Neuronal stem cell (in vitro differentiated cells): ENCODE data around the gene RBM4B.

Experiments used
- DNase-seq: peaks from one replicate; pipeline ENCODE4 v3.0.0-alpha.2; 2013; ENCODE audit warnings: low spot score
- H2AFZ ChIP-seq: one replicate; pipeline ENCODE4 v1.6.1; 2013; ENCODE audit warnings: mild to moderate bottlenecking, low read length, inconsistent platforms
- H2AK5ac ChIP-seq: 2 replicates; pipeline ENCODE4 v1.6.1; 2013; ENCODE audit warnings: low read depth, mild to moderate bottlenecking, inconsistent platforms, low read length, moderate library complexity, mixed read lengths
- H2BK120ac ChIP-seq: 2 replicates; pipeline ENCODE4 v1.6.1; 2013; ENCODE audit warnings: low read depth, mild to moderate bottlenecking, inconsistent platforms, low read length, moderate library complexity, mixed read lengths
- H2BK12ac ChIP-seq: one replicate; pipeline ENCODE4 v1.6.1; 2013; ENCODE audit warnings: low read length, inconsistent platforms
- H2BK15ac ChIP-seq: 2 replicates; pipeline ENCODE4 v1.6.1; 2013; ENCODE audit warnings: mild to moderate bottlenecking, low read length, inconsistent platforms, mixed read lengths
- H2BK5ac ChIP-seq: one replicate; pipeline ENCODE4 v1.6.1; 2013; ENCODE audit warnings: inconsistent platforms, mild to moderate bottlenecking, low read length, moderate library complexity
- H3K14ac ChIP-seq: one replicate; pipeline ENCODE4 v1.6.1; 2013; ENCODE audit warnings: low read length, inconsistent platforms
- H3K18ac ChIP-seq: 2 replicates; pipeline ENCODE4 v1.6.1; 2013; ENCODE audit warnings: low read length, inconsistent platforms
- H3K23ac ChIP-seq: 2 replicates; pipeline ENCODE4 v1.6.1; 2013; ENCODE audit warnings: low read depth, mild to moderate bottlenecking, mixed read lengths, low read length, inconsistent platforms; ENCODE audit not compliant: poor library complexity
- H3K27ac ChIP-seq: replicated peaks from 3 replicates; pipeline ENCODE4 v1.5.1; 2013; ENCODE audit warnings: low read length, inconsistent platforms
- H3K27me3 ChIP-seq, 3 experiments: 2 replicates each; pipeline ENCODE4 v1.6.1; 2013; ENCODE audit warnings: low read length in 3 of 3, mild to moderate bottlenecking in 2 of 3, inconsistent platforms in 1 of 3, low read depth in 1 of 3, mixed read lengths in 1 of 3, moderate library complexity in 1 of 3; ENCODE audit not compliant: control insufficient read depth in 3 of 3, insufficient read depth in 3 of 3
- H3K36me3 ChIP-seq, 2 donors: replicated peaks in 1 of 2; 2 replicates each; pipeline ENCODE4 v1.6.1; 2013; ENCODE audit warnings: low read length in 2 of 2; ENCODE audit not compliant: control insufficient read depth in 2 of 2, insufficient read depth in 2 of 2
- H3K4ac ChIP-seq: 2 replicates; pipeline ENCODE4 v1.6.1; 2013; ENCODE audit warnings: inconsistent platforms, mild to moderate bottlenecking, low read length, moderate library complexity
- H3K4me1 ChIP-seq, 2 donors: 1 replicate in 1 of 2; 2 replicates in 1 of 2; pipeline ENCODE4 v1.6.1; 2013; ENCODE audit warnings: low read length in 2 of 2, low read depth in 1 of 2; ENCODE audit not compliant: control insufficient read depth in 2 of 2, insufficient read depth in 1 of 2
- H3K4me2 ChIP-seq: one replicate; pipeline ENCODE4 v1.6.1; 2013; ENCODE audit warnings: mild to moderate bottlenecking, low read length, inconsistent platforms; ENCODE audit not compliant: insufficient read depth, poor library complexity, severe bottlenecking
- H3K4me3 ChIP-seq, 2 donors: 2 replicates each; pipeline ENCODE4 v1.5.1; 2013; ENCODE audit warnings: low read length in 2 of 2, mild to moderate bottlenecking in 2 of 2, inconsistent platforms in 1 of 2, moderate library complexity in 1 of 2
- H3K79me1 ChIP-seq: one replicate; pipeline ENCODE4 v1.6.1; 2013; ENCODE audit warnings: low read depth, mild to moderate bottlenecking, inconsistent platforms, low read length, moderate library complexity
- H3K9ac ChIP-seq: one replicate; pipeline ENCODE4 v1.6.1; 2013; ENCODE audit warnings: mild to moderate bottlenecking, low read depth, low read length, inconsistent platforms; ENCODE audit not compliant: poor library complexity
- H3K9me3 ChIP-seq, 2 donors: replicated peaks in 1 of 2; 2 replicates each; pipeline versions ENCODE3 to v1.6.1; 2013; ENCODE audit warnings: low read length in 2 of 2, mild to moderate bottlenecking in 2 of 2, inconsistent platforms in 1 of 2, low read depth in 1 of 2, mixed read lengths in 1 of 2, moderate library complexity in 1 of 2; ENCODE audit not compliant: control insufficient read depth in 2 of 2, insufficient read depth in 1 of 2
- H4K8ac ChIP-seq: one replicate; pipeline ENCODE4 v1.6.1; 2013; ENCODE audit warnings: low read depth, mild to moderate bottlenecking, inconsistent platforms, low read length, moderate library complexity
- H4K91ac ChIP-seq: one replicate; pipeline ENCODE4 v1.6.1; 2013; ENCODE audit warnings: low read length, low read depth, mild to moderate bottlenecking, inconsistent platforms; ENCODE audit not compliant: poor library complexity
- WGBS, 2 donors: extraction: QIAGEN DNeasy Blood & Tissue Kit; methylation state at CpG; one replicate each; pipeline ENCODE4 v1.1.7; 2013; ENCODE audit warnings: missing lambda C conversion rate in 2 of 2, mixed read lengths in 1 of 2; ENCODE audit not compliant: insufficient read length in 2 of 2, insufficient replicate concordance in 1 of 2; ENCODE audit errors: extremely low coverage in 2 of 2; 5-methylcytosine and 5-hydroxymethylcytosine counted together

The RBM4B gene

GRCh38 chr11:66686100-66686785 lies 8.6 kb upstream of the RBM4B start:
- no peak overlapping the region for H3K4me3 ChIP-seq
- no CpG with 5 or more reads among the region's 15 CpGs for WGBS, 2 donors
- no peak overlapping the region for H3K4ac ChIP-seq
- H3K27ac ChIP-seq = no peak overlapping the region
- no peak overlapping the region for H4K8ac ChIP-seq
- no peaks in the 10 kb centered on the region for H3K4me1 ChIP-seq
- no peak for DNase-seq
- H3K9ac ChIP-seq = peak overlapping the region; percentile 44
- H3K4me2 ChIP-seq = no peak overlapping the region
- H3K18ac ChIP-seq = no peak overlapping the region
- H2BK5ac ChIP-seq = no peak overlapping the region
- no peak overlapping the region for H2BK12ac ChIP-seq
- no peak overlapping the region for H2BK15ac ChIP-seq
- no peak overlapping the region for H2AFZ ChIP-seq
- peaks cover 0 to 2% of the 10 kb centered on the region in 2 donors for H3K9me3 ChIP-seq
- no peaks in the 10 kb centered on the region for H3K27me3 ChIP-seq
- no peak overlapping the region for H4K91ac ChIP-seq
- H2BK120ac ChIP-seq = no peak overlapping the region
- no peak overlapping the region for H3K14ac ChIP-seq
- no peak overlapping the region for H3K23ac ChIP-seq
- peaks cover 2% of the 10 kb centered on the region for H3K79me1 ChIP-seq
- no peak overlapping the region for H2AK5ac ChIP-seq
- H3K36me3 ChIP-seq = peaks cover 44 to 66% of the 10 kb centered on the region in 2 donors

GRCh38 chr11:66685276-66686099 lies 7.8 kb upstream of the RBM4B start:
- Histone ChIP-seq H4K91ac (no peak overlapping the region), H2BK120ac (no peak overlapping the region), H3K4me3 (peak overlapping the region in 1 of 2 donors; percentile 31), H3K4ac (no peak overlapping the region), H3K36me3 (peaks cover 40 to 62% of the 10 kb centered on the region in 2 donors), H3K23ac (no peak overlapping the region), H3K18ac (no peak overlapping the region), H2AFZ (no peak overlapping the region), H3K79me1 (peaks cover 2% of the 10 kb centered on the region), H3K4me2 (no peak overlapping the region), H3K9me3 (peaks cover 0 to 2% of the 10 kb centered on the region in 2 donors), H2BK15ac (no peak overlapping the region), H3K27me3 (no peaks in the 10 kb centered on the region), H4K8ac (no peak overlapping the region), H3K9ac (peak overlapping the region; percentile 44), H2BK5ac (no peak overlapping the region), H3K4me1 (no peaks in the 10 kb centered on the region), H2AK5ac (no peak overlapping the region), H2BK12ac (no peak overlapping the region), H3K14ac (peak overlapping the region; percentile 21), H3K27ac (no peak overlapping the region)
- no peak for DNase-seq
- no CpG with 5 or more reads among the region's 27 CpGs for WGBS, 2 donors

- Histone ChIP-seq H3K27me3 (no peaks in the 10 kb centered on the region), H3K9me3 (peaks cover 0 to 2% of the 10 kb centered on the region in 2 donors)
- no CpG with 5 or more reads among the region's 2 CpGs for WGBS, 2 donors
Observed at GRCh38 chr11:66684635-66685034, 6.9 kb upstream of the RBM4B start.

GRCh38 chr11:66683877-66684276 lies 6.2 kb upstream of the RBM4B start:
- no peak overlapping the region for H2AFZ ChIP-seq
- H2BK15ac ChIP-seq = no peak overlapping the region
- no peak overlapping the region for H3K14ac ChIP-seq
- H4K91ac ChIP-seq = no peak overlapping the region
- H2BK5ac ChIP-seq = no peak overlapping the region
- no peaks in the 10 kb centered on the region for H3K79me1 ChIP-seq
- no peak overlapping the region for H3K18ac ChIP-seq
- H3K9me3 ChIP-seq = no peaks in the 10 kb centered on the region
- no peak for DNase-seq
- no peak overlapping the region for H3K9ac ChIP-seq
- peaks cover 32 to 48% of the 10 kb centered on the region in 2 donors for H3K36me3 ChIP-seq
- H2AK5ac ChIP-seq = no peak overlapping the region
- no peak overlapping the region for H3K27ac ChIP-seq
- H2BK120ac ChIP-seq = no peak overlapping the region
- H3K23ac ChIP-seq = no peak overlapping the region
- H3K4me3 ChIP-seq = no peak overlapping the region
- H3K4me1 ChIP-seq = no peaks in the 10 kb centered on the region
- no peak overlapping the region for H3K4ac ChIP-seq
- H3K27me3 ChIP-seq = no peaks in the 10 kb centered on the region
- no peak overlapping the region for H3K4me2 ChIP-seq
- no peak overlapping the region for H4K8ac ChIP-seq
- no CpG with 5 or more reads among the region's 8 CpGs for WGBS, 2 donors
- no peak overlapping the region for H2BK12ac ChIP-seq

More at GRCh38 chr11:66684635-66685034, 6.9 kb upstream of the RBM4B start:
- no peak overlapping the region for H3K4ac ChIP-seq
- H2BK5ac ChIP-seq = no peak overlapping the region
- no peak overlapping the region for H3K27ac ChIP-seq
- DNase-seq = no peak
- no peak overlapping the region for H3K9ac ChIP-seq
- H4K8ac ChIP-seq = no peak overlapping the region
- H2BK120ac ChIP-seq = no peak overlapping the region
- no peaks in the 10 kb centered on the region for H3K4me1 ChIP-seq
- no peak overlapping the region for H3K23ac ChIP-seq
- no peak overlapping the region for H2AFZ ChIP-seq
- no peak overlapping the region for H3K4me2 ChIP-seq
- H2BK15ac ChIP-seq = no peak overlapping the region
- no peak overlapping the region for H2AK5ac ChIP-seq
- no peak overlapping the region for H3K18ac ChIP-seq
- H3K14ac ChIP-seq = no peak overlapping the region
- no peak overlapping the region for H2BK12ac ChIP-seq
- H4K91ac ChIP-seq = no peak overlapping the region
- H3K4me3 ChIP-seq = no peak overlapping the region
- H3K36me3 ChIP-seq = peaks cover 35 to 53% of the 10 kb centered on the region in 2 donors
- no peaks in the 10 kb centered on the region for H3K79me1 ChIP-seq
